Bronchus fibroblast of lung (primary cell): ENCODE measurements around the gene DDI1. TPM values are rescaled to one million over a fixed set of nuclear protein-coding genes. Genes with fewer than 3 reads are reported as not detected.

Experiments
- total RNA-seq: library from RNA; depleted of rRNA; stranded (reverse); fragments of >200 nt; gene quantifications from 2 replicates; pipeline ENCODE4 v1.2.3, GENCODE V29; 2015

Gene DDI1
- not detected in 2 replicates for total RNA-seq

DNA sequence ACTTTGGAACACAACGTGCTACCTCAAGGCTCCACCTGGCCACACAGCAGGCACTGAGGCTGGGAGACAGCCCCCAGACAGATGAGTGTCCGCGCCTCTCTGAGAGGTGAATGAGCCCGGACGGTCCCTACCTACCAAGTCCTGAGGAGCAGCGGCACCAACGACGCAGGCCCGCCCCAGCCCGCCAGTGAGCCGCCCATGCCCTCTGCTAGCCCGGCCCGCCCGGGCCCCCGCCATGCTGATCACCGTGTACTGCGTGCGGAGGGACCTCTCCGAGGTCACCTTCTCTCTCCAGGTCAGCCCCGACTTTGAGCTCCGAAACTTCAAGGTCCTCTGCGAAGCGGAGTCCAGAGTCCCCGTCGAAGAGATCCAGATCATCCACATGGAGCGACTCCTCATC lies at the start of gene DDI1:
Gene DDI1 (plus strand): TSS at position 53 of the 400 bp plus-strand sequence. CDS start 183 bp downstream, at position 236.

Other genes with a start within 250 kb of the DDI1 start
- gene PDGFD, start 127.5 kb downstream of the DDI1 start, total RNA-seq, result 1.2 and 1.8 TPM in 2 replicates